DOHH2 (cell line): ENCODE measurements around the gene SAMHD1.
"Not testable (repeated sequence)": the region's sequence is repeated elsewhere in the genome, so short reads cannot be mapped to it uniquely, and the experiment has no call there.

Source experiments
- EZH2phosphoT487 ChIP-seq: fragments of 200-600 bp; sonication (generic); IDR thresholded peaks from 2 replicates; pipeline ENCODE4 v1.6.1; 2017; ENCODE audit warnings: borderline replicate concordance, mild to moderate bottlenecking, antibody characterized with exemption, low read length, moderate library complexity, mixed read lengths
- TF ChIP-seq, protein P1 (sequence below): fragments of 200-600 bp; sonication (generic); IDR thresholded peaks from one replicate; pipeline ENCODE4 v1.5.1; 2014; ENCODE audit warnings: antibody characterized with exemption, mild to moderate bottlenecking, low read depth, low read length; ENCODE audit not compliant: poor library complexity, severe bottlenecking

DNA sequence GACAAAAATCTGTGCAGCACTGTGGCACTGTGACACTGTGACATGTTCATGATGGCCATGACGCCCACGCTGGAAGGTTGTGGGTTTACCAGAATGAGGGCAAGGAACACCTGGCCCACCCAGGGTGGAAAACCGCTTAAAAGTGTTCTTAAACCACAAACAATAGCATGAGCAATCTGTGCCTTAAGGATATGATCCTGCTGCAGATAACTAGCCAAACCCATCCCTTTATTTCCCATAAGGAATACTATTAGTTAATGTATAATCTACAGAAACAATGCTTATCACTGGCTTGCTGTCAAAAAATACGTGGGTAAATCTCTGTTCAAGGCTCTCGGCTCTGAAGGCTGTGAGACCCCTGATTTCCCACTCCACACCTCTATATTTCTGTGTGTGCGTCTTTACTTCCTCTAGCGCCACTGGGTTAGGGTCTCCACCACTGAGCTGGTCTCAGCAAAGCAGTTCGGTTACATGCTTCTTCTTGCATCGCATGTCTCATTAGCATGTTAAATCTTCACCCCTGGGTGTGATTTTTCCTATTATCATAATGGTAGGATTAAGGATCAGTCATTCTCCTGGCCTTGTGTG is 10.9 kb upstream of the SAMHD1 start:
- TF ChIP-seq EZH2phosphoT487, result not testable (repeated sequence)
- TF ChIP-seq, protein P1, sequence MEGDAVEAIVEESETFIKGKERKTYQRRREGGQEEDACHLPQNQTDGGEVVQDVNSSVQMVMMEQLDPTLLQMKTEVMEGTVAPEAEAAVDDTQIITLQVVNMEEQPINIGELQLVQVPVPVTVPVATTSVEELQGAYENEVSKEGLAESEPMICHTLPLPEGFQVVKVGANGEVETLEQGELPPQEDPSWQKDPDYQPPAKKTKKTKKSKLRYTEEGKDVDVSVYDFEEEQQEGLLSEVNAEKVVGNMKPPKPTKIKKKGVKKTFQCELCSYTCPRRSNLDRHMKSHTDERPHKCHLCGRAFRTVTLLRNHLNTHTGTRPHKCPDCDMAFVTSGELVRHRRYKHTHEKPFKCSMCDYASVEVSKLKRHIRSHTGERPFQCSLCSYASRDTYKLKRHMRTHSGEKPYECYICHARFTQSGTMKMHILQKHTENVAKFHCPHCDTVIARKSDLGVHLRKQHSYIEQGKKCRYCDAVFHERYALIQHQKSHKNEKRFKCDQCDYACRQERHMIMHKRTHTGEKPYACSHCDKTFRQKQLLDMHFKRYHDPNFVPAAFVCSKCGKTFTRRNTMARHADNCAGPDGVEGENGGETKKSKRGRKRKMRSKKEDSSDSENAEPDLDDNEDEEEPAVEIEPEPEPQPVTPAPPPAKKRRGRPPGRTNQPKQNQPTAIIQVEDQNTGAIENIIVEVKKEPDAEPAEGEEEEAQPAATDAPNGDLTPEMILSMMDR, result not testable (repeated sequence)
